Mesothelial cell of epicardium (in vitro differentiated cells): ENCODE results near the gene GPR82. TPM values are rescaled to one million over a fixed set of nuclear protein-coding genes. Genes with fewer than 3 reads are reported as not detected.
"Not testable (repeated sequence)": the region's sequence is repeated elsewhere in the genome, so short reads cannot be mapped to it uniquely, and the experiment has no call there.

Experiments
- DNase-seq, 2 experiments: peaks; one replicate each; pipeline ENCODE4 v3.0.0; 2021; ENCODE audit warnings: low spot score in 2 of 2; ENCODE audit not compliant: unreplicated experiment in 2 of 2
- H3K27ac Mint-ChIP-seq: 2 replicates; pipeline ENCODE4 v1.8.0; 2021; ENCODE audit warnings: mixed read lengths
- H3K27me3 Mint-ChIP-seq: 2 replicates; pipeline ENCODE4 v1.8.0; 2021; ENCODE audit warnings: low read depth, mixed read lengths
- H3K36me3 Mint-ChIP-seq: 2 replicates; pipeline ENCODE4 v1.8.0; 2021; ENCODE audit warnings: mixed read lengths
- H3K4me1 Mint-ChIP-seq: 2 replicates; pipeline ENCODE4 v1.8.0; 2021; ENCODE audit warnings: mixed read lengths
- H3K4me3 Mint-ChIP-seq: 2 replicates; pipeline ENCODE4 v1.8.0; 2021; ENCODE audit warnings: mild to moderate bottlenecking, moderate library complexity, mixed read lengths
- H3K9me3 Mint-ChIP-seq: 2 replicates; pipeline ENCODE4 v1.8.0; 2021; ENCODE audit warnings: mixed read lengths
- total RNA-seq: library from RNA; stranded (reverse); gene quantifications from 3 replicates; pipeline ENCODE4 v1.2.1, GENCODE V29; 2021
- TF ChIP-seq, protein P1 (sequence below): fragments of 200-600 bp; sonication (generic); IDR thresholded peaks from one replicate; pipeline ENCODE4 v1.5.0; 2021; ENCODE audit warnings: antibody characterized with exemption; ENCODE audit not compliant: unreplicated experiment

GPR82 gene, protein sequence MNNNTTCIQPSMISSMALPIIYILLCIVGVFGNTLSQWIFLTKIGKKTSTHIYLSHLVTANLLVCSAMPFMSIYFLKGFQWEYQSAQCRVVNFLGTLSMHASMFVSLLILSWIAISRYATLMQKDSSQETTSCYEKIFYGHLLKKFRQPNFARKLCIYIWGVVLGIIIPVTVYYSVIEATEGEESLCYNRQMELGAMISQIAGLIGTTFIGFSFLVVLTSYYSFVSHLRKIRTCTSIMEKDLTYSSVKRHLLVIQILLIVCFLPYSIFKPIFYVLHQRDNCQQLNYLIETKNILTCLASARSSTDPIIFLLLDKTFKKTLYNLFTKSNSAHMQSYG
- not detected in 3 replicates for total RNA-seq

DNA sequence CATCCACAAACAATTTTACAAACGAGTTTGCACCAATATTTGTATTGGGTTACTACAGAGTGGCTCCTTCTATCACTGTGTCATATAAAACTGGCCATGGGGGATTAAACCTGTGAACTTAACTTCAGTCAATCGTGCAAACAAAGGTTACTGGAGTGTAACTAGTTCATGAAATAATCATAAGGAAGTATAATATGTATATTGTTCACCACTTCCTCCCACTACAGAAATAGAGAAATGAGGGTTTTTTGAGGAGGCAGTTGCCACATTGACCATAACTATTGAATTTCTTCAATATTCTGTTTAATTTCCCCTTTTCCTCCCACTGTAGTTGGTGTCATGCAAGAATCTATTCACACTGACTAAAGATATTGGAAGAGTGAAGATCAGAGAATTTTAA is at the start of gene GPR82:
Gene GPR82 (plus strand): TSS at position 356 of the 400 bp plus-strand sequence. CDS start 2,846 bp downstream, outside the sequence.
- peaks cover 2% of the 10 kb centered on the region for H3K4me1 Mint-ChIP-seq
- TF ChIP-seq, protein P1, sequence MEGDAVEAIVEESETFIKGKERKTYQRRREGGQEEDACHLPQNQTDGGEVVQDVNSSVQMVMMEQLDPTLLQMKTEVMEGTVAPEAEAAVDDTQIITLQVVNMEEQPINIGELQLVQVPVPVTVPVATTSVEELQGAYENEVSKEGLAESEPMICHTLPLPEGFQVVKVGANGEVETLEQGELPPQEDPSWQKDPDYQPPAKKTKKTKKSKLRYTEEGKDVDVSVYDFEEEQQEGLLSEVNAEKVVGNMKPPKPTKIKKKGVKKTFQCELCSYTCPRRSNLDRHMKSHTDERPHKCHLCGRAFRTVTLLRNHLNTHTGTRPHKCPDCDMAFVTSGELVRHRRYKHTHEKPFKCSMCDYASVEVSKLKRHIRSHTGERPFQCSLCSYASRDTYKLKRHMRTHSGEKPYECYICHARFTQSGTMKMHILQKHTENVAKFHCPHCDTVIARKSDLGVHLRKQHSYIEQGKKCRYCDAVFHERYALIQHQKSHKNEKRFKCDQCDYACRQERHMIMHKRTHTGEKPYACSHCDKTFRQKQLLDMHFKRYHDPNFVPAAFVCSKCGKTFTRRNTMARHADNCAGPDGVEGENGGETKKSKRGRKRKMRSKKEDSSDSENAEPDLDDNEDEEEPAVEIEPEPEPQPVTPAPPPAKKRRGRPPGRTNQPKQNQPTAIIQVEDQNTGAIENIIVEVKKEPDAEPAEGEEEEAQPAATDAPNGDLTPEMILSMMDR = no peak
- H3K9me3 Mint-ChIP-seq = peaks cover 36% of the 10 kb centered on the region
- no peak within 1 kb of the TSS for H3K27ac Mint-ChIP-seq
- no peak for DNase-seq
- H3K36me3 Mint-ChIP-seq = peaks cover 12% of the 10 kb centered on the region
- H3K27me3 Mint-ChIP-seq = no peaks in the 10 kb centered on the region
- H3K4me3 Mint-ChIP-seq = no peak within 1 kb of the TSS

DNA sequence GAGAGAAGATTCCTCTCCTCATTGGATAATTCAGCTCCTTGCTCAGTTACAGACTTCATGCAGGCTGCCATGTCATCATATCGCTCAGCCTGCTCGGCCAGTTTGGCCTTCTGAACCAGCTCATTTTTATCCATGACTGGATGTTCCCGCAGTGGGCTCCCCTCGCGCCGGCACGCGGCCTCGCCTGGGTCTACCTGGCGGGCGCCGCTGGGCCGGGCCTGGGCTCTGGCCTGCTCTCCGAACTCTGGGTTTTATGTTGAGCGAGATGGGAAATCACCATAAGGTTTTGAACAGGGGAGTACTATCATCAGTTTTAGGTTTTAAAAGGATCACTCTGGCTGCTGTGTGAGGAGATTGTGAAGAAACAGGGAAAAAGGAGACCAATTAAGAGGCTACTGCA is 47.6 kb upstream of the GPR82 start:
- not testable (repeated sequence) for H3K27me3 Mint-ChIP-seq, H3K4me1 Mint-ChIP-seq, H3K27ac Mint-ChIP-seq, DNase-seq, H3K4me3 Mint-ChIP-seq, H3K36me3 Mint-ChIP-seq
- peaks cover 31% of the 10 kb centered on the region for H3K9me3 Mint-ChIP-seq

DNA sequence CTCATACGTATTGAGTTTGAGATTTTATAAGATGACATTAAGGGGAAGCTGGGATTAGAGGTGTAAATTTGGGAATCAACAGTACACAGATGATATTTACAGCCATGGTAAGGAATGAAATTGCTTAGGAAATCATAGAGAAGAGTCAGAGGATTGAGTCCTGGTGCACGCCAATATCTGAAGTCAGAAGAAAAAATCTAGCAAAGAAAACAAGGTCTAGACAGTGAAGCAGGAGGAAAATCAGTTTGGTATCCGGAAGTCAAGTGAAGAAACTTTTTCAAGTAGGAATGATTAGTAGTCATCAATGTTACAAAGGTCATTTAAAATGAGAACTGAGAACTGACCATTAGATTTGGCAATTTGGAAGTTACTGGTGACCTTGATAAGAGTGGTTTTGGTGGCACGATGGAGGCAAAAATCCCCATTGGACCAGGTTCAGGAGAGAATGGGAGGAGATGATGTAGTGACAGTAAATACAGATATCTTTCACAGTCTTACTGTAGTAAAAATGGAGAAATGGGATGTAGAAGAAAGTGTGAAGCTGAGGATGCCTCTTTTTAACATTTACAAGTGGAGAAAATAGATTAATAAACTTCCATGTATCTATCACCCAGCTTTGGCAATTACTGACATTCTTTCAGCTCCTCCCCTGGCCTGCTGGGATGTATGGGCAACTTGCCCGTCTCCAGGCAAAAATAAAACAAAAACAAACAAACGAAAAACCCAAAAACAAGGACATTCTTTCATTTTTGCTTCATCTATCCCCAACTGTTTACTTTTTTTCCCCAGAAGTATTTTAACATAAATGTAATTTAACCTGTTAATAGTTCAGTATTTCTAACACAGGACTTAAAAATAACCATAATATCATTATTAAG is 46.6 kb upstream of the GPR82 start:
- TF ChIP-seq, protein P1 = no peak
- peaks cover 7% of the 10 kb centered on the region for H3K36me3 Mint-ChIP-seq
- H3K4me3 Mint-ChIP-seq = no peak overlapping the region
- H3K4me1 Mint-ChIP-seq = no peaks in the 10 kb centered on the region
- no peak for DNase-seq
- H3K27ac Mint-ChIP-seq = no peak overlapping the region
- H3K27me3 Mint-ChIP-seq = no peaks in the 10 kb centered on the region
- H3K9me3 Mint-ChIP-seq = peaks cover 30% of the 10 kb centered on the region

DNA sequence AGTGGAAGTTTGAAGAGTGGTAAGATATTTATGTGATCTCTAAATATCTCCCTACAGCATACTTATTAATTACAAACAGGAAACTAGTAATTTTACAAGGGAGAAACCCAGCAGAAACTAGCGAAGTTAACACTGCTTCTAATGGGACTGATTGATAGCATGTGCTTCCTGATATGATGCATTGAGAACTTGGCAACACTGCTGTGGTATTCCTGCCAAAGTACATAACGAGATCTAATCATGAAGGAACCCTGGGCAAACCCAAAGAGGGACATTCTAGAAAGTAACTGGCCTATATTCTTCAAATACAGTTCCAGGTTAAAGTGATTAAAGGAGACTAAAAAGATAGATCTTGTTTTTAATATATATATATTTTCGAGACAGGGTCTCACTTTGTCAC is 39.8 kb upstream of the GPR82 start:
- Mint-ChIP-seq H3K4me3 (no peak overlapping the region), H3K36me3 (peaks cover 3% of the 10 kb centered on the region), H3K27ac (no peak overlapping the region), H3K9me3 (peaks cover 18% of the 10 kb centered on the region), H3K27me3 (no peaks in the 10 kb centered on the region), H3K4me1 (no peaks in the 10 kb centered on the region)
- DNase-seq = no peak
- TF ChIP-seq, protein P1 = no peak

DNA sequence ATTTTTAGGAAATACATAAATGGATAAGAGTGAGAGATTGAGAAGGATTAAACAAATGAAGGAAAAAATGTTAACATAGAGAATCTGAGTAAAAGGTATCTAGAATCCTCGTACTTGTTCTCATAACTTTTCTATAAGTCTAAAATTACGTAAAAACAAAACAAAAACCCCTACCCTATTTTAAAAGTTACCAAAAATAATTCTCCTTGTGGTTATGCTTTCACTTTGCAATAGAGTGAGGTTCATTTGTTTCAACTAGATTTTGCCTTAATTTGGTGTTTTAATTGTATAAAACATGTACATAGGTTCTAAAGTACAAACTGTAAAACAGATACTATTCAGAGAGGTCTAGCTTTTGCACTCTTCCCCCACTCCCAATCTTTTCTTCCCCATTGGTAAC is 39.0 kb upstream of the GPR82 start:
- H3K27me3 Mint-ChIP-seq = no peaks in the 10 kb centered on the region
- no peak overlapping the region for H3K4me3 Mint-ChIP-seq
- no peaks in the 10 kb centered on the region for H3K4me1 Mint-ChIP-seq
- no peak for DNase-seq
- H3K36me3 Mint-ChIP-seq = peaks cover 3% of the 10 kb centered on the region
- TF ChIP-seq, protein P1 = no peak
- no peak overlapping the region for H3K27ac Mint-ChIP-seq
- H3K9me3 Mint-ChIP-seq = peaks cover 18% of the 10 kb centered on the region

DNA sequence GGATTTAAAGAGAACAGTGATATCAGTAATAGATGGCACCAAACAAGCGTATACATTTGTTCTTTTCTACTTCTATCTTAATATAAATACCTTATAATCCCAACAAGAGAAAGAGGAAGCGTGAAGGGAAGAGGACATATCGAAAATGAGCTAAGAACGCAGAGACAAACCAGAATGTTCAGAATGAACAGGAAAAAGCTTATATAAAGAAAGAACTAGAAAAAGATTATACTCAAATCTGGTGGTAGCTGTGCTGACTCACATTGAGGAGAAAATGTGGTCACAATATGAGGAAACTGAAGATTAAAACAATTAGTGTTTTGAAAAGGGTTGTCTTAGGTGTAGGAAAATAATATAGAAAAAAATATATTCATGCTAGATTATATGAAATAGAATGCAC is 37.2 kb upstream of the GPR82 start:
- H3K27me3 Mint-ChIP-seq = no peaks in the 10 kb centered on the region
- no peaks in the 10 kb centered on the region for H3K4me1 Mint-ChIP-seq
- no peaks in the 10 kb centered on the region for H3K36me3 Mint-ChIP-seq
- H3K4me3 Mint-ChIP-seq = no peak overlapping the region
- H3K9me3 Mint-ChIP-seq = peaks cover 14% of the 10 kb centered on the region
- DNase-seq = no peak
- no peak overlapping the region for H3K27ac Mint-ChIP-seq
- TF ChIP-seq, protein P1 = no peak
